Gastrocnemius medialis (tissue), 4 donors: ENCODE data around the gene CUL4B. TPM values are rescaled to one million over a fixed set of nuclear protein-coding genes. Genes with fewer than 3 reads are reported as not detected.

Source experiments
- ATAC-seq, 2 donors: fragments of 150-250 bp; one replicate each; pipeline ENCODE4 v1.9.1; 2016
- DNase-seq, 2 donors: peaks; one replicate each; pipeline ENCODE4 v3.0.0-alpha.2; 2019
- H3K27ac ChIP-seq, 4 donors: fragments of 200-600 bp; sonication (generic); 1 replicate in 1 of 4; 2 replicates in 3 of 4; pipeline ENCODE4 v1.5.1; 2016 to 2018; ENCODE audit warnings: mild to moderate bottlenecking in 2 of 4, moderate library complexity in 1 of 4
- H3K27me3 ChIP-seq, 3 donors: fragments of 200-600 bp; sonication (generic) in 2 of 3; 1 replicate in 1 of 3; 2 replicates in 2 of 3; pipeline versions ENCODE4 v1.5.1 to v1.6.0; 2016 to 2019; ENCODE audit warnings: mild to moderate bottlenecking in 1 of 3, moderate library complexity in 1 of 3
- H3K36me3 ChIP-seq, 2 donors: fragments of 200-600 bp; sonication (generic) in 1 of 2; one replicate each; pipeline ENCODE4 v1.5.1; 2017 to 2018
- H3K4me1 ChIP-seq, 2 donors: fragments of 200-600 bp; sonication (generic) in 1 of 2; one replicate each; pipeline ENCODE4 v1.5.1; 2016 to 2017; ENCODE audit warnings: mild to moderate bottlenecking in 2 of 2
- H3K4me3 ChIP-seq, 4 donors: fragments of 200-600 bp; sonication (generic) in 3 of 4; 1 replicate in 1 of 4; 2 replicates in 3 of 4; pipeline ENCODE4 v1.5.1; 2016 to 2019; ENCODE audit warnings: mild to moderate bottlenecking in 2 of 4
- H3K9me3 ChIP-seq, 3 donors: fragments of 200-600 bp; sonication (generic) in 2 of 3; 1 replicate in 1 of 3; 2 replicates in 2 of 3; pipeline ENCODE4 v1.5.1; 2016 to 2019
- CTCF ChIP-seq, 5 experiments: fragments of 450-650 bp in 3 of 5; fragments of 200-600 bp in 2 of 5; sonication (generic) in 2 of 5; IDR thresholded peaks in 4 of 5; conservative IDR thresholded peaks in 1 of 5; 1 replicate in 4 of 5; 2 replicates in 1 of 5; pipeline ENCODE4 v1.5.1; 2016 to 2019; ENCODE audit warnings: antibody characterized with exemption in 5 of 5, mild to moderate bottlenecking in 3 of 5, moderate library complexity in 3 of 5
- POLR2A ChIP-seq, 2 donors: fragments of 450-650 bp; IDR thresholded peaks; one replicate each; pipeline ENCODE4 v1.6.1; 2017; ENCODE audit warnings: antibody characterized with exemption in 2 of 2, mild to moderate bottlenecking in 2 of 2, moderate library complexity in 2 of 2
- in situ Hi-C, 4 donors: fragments of 200-750 bp; cut with MboI; loops; one replicate each; pipeline versions ENCODE4 v1.15.0 to v1.8.0; 2017; ENCODE audit warnings: low sequenced_read_pairs in 4 of 4
- intact Hi-C: fragments of 100-400 bp; cut with DNase I; formaldehyde crosslinking; loops from one replicate; pipeline ENCODE4 v1.15.1; 2023; ENCODE audit warnings: low total_unique reads
- total RNA-seq, 4 donors: library from RNA; depleted of rRNA; stranded (reverse); fragments of >200 nt; gene quantifications; one replicate each; pipeline versions ENCODE4 v1.1.0 to v1.2.3, GENCODE V29; 2016

Gene CUL4B
- total RNA-seq, 4 donors from 2014 or later = 10.1 to 14.6 (median 11.9) TPM

GRCh38 chrX:120536061-120536460 lies 24.7 kb downstream of the CUL4B start:
- Histone ChIP-seq H3K4me1 (no peaks in the 10 kb centered on the region), H3K9me3 (no peaks in the 10 kb centered on the region), H3K27ac (no peak overlapping the region), H3K36me3 (peaks cover 0 to 59% of the 10 kb centered on the region in 2 donors), H3K4me3 (no peak overlapping the region), H3K27me3 (no peaks in the 10 kb centered on the region)
- ATAC-seq (no peak), DNase-seq (no peak)
- in situ Hi-C loops (no loop called here), intact Hi-C loops (no loop called here)
- TF ChIP-seq POLR2A (IDR thresholded peaks at IDR 0.05) (no peak), CTCF (IDR thresholded peaks at IDR 0.05 in 4 of 5, conservative IDR thresholded peaks at IDR 0.05 in 1 of 5) (no peak)

- no peak for ATAC-seq
- no peaks in the 10 kb centered on the region for H3K4me1 ChIP-seq
- H3K27me3 ChIP-seq = no peaks in the 10 kb centered on the region
- TF ChIP-seq CTCF (IDR thresholded peaks at IDR 0.05 in 4 of 5, conservative IDR thresholded peaks at IDR 0.05 in 1 of 5) (no peak), POLR2A (IDR thresholded peaks at IDR 0.05) (no peak)
- intact Hi-C loops = no loop called here
- DNase-seq = no peak
- in situ Hi-C loops = no loop called here
- H3K27ac ChIP-seq = no peak overlapping the region
- no peaks in the 10 kb centered on the region for H3K9me3 ChIP-seq
- H3K4me3 ChIP-seq = no peak overlapping the region
- H3K36me3 ChIP-seq = peaks cover 0 to 48% of the 10 kb centered on the region in 2 donors
Observed at GRCh38 chrX:120534413-120535205, 26.2 kb downstream of the CUL4B start.

GRCh38 chrX:120522820-120523219 lies 37.9 kb downstream of the CUL4B start:
- no peaks in the 10 kb centered on the region for H3K9me3 ChIP-seq
- no peaks in the 10 kb centered on the region for H3K27me3 ChIP-seq
- H3K36me3 ChIP-seq = no peaks in the 10 kb centered on the region
- H3K4me1 ChIP-seq = no peaks in the 10 kb centered on the region
- no peak for TF ChIP-seq CTCF (IDR thresholded peaks at IDR 0.05 in 4 of 5, conservative IDR thresholded peaks at IDR 0.05 in 1 of 5)
- no peak for TF ChIP-seq POLR2A (IDR thresholded peaks at IDR 0.05)
- H3K27ac ChIP-seq = no peak overlapping the region
- in situ Hi-C loops (loop anchor here in 1 of 4 donors (25.0 kb wide), 1 partner anchor 239 kb away; no protein-coding TSS in a partner anchor), intact Hi-C loops (no loop called here)
- DNase-seq (no peak), ATAC-seq (no peak)
- no peak overlapping the region for H3K4me3 ChIP-seq

- Histone ChIP-seq H3K36me3 (no peaks in the 10 kb centered on the region), H3K9me3 (no peaks in the 10 kb centered on the region), H3K27ac (no peak overlapping the region), H3K4me3 (no peak overlapping the region), H3K4me1 (no peaks in the 10 kb centered on the region), H3K27me3 (no peaks in the 10 kb centered on the region)
- DNase-seq (no peak), ATAC-seq (no peak)
- TF ChIP-seq POLR2A (IDR thresholded peaks at IDR 0.05) (no peak), CTCF (IDR thresholded peaks at IDR 0.05 in 4 of 5, conservative IDR thresholded peaks at IDR 0.05 in 1 of 5) (no peak)
- intact Hi-C loops = no loop called here
- in situ Hi-C loops = loop anchor here in 2 of 4 donors (10.0 to 25.0 kb wide), 2 partner anchors 147 to 244 kb away; no protein-coding TSS in a partner anchor
Observed at GRCh38 chrX:120517936-120518335, 42.8 kb downstream of the CUL4B start.
